ENCODE measurements around the gene PRDM2.

The PRDM2 gene

DNA sequence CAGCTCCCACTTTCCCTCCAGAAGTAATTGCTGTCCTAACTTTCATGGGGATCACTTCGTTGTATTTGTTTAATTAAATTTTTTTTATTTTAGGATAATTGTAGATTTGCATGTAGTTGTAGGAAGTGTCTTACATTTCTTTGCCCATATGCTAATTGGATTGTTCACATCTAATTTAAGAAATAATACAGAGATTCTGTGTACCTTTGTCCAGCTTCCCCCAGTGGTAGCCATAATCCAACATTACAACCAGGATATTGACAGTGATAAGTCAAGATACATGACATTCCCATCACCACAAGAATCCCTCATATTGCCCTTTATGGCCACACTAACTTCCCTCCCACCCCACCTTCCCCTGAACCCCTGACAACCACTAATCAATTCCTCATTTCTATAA is 136.6 kb downstream of the PRDM2 start:
- no peak overlapping the region for H2AK5ac ChIP-seq (ENCODE audit: low read length)
- H2BK120ac ChIP-seq (ENCODE audit: insufficient read depth, low read length, poor library complexity): no peak overlapping the region
- no peaks in the 10 kb centered on the region for H3K4me1 ChIP-seq (ENCODE audit: control insufficient read depth in 1 of 2, insufficient read depth in 2 of 2, low read length in 2 of 2)
- H3K27me3 ChIP-seq (ENCODE audit: insufficient read depth, low read length): no peaks in the 10 kb centered on the region
- H3K14ac ChIP-seq (ENCODE audit: low read length): no peak overlapping the region
- H3K4me3 ChIP-seq (ENCODE audit: low read depth, low read length): no peak overlapping the region
- H4K8ac ChIP-seq (ENCODE audit: low read depth, low read length): no peak overlapping the region
- DNase-seq: no peak
- no peak overlapping the region for H3K4me2 ChIP-seq (ENCODE audit: low read length)
- H4K12ac ChIP-seq (ENCODE audit: low read depth, low read length): no peak overlapping the region
- H3K36me3 ChIP-seq (ENCODE audit: control insufficient read depth in 1 of 2, insufficient read depth in 2 of 2, low read length in 2 of 2): no peaks in the 10 kb centered on the region
- H3K18ac ChIP-seq (ENCODE audit: low read length): no peak overlapping the region
- H3K27ac ChIP-seq (ENCODE audit: low read depth, low read length): no peak overlapping the region
- H3K79me2 ChIP-seq (ENCODE audit: control insufficient read depth, insufficient read depth, low read length, poor library complexity): no peaks in the 10 kb centered on the region
- H2AFZ ChIP-seq (ENCODE audit: insufficient read depth, low read length, poor library complexity): no peak overlapping the region
- no peak overlapping the region for H3K9ac ChIP-seq (ENCODE audit: low read length)
- H3K23ac ChIP-seq (ENCODE audit: low read length): no peak overlapping the region
- H3K4ac ChIP-seq (ENCODE audit: low read depth, low read length): no peak overlapping the region
- no peak overlapping the region for H4K91ac ChIP-seq (ENCODE audit: low read depth, low read length)
- H2BK5ac ChIP-seq (ENCODE audit: low read depth, low read length, poor library complexity): no peak overlapping the region
- peaks cover 4% of the 10 kb centered on the region for H3K9me3 ChIP-seq (ENCODE audit: insufficient read depth, low read depth, low read length)
- WGBS (ENCODE audit: extremely low coverage, insufficient coverage, insufficient read length): no CpG with 5 or more reads among the region's 1 CpG
- H2BK12ac ChIP-seq (ENCODE audit: low read length): no peak overlapping the region
- H3K79me1 ChIP-seq (ENCODE audit: low read length): no peaks in the 10 kb centered on the region

GRCh38 chr1:13838236-13838635 is 138.2 kb downstream of the PRDM2 start:
- Histone ChIP-seq H3K27me3 (ENCODE audit: insufficient read depth, low read length) (no peaks in the 10 kb centered on the region), H2AFZ (ENCODE audit: insufficient read depth, low read length, poor library complexity) (no peak overlapping the region), H3K9me3 (ENCODE audit: insufficient read depth, low read depth, low read length) (no peaks in the 10 kb centered on the region), H3K18ac (ENCODE audit: low read length) (no peak overlapping the region), H3K23ac (ENCODE audit: low read length) (no peak overlapping the region), H3K14ac (ENCODE audit: low read length) (no peak overlapping the region), H2BK5ac (ENCODE audit: low read depth, low read length, poor library complexity) (no peak overlapping the region), H3K36me3 (ENCODE audit: control insufficient read depth in 1 of 2, insufficient read depth in 2 of 2, low read length in 2 of 2) (no peaks in the 10 kb centered on the region), H2AK5ac (ENCODE audit: low read length) (no peak overlapping the region), H4K12ac (ENCODE audit: low read depth, low read length) (no peak overlapping the region), H4K91ac (ENCODE audit: low read depth, low read length) (no peak overlapping the region), H3K79me2 (ENCODE audit: control insufficient read depth, insufficient read depth, low read length, poor library complexity) (no peaks in the 10 kb centered on the region), H2BK12ac (ENCODE audit: low read length) (no peak overlapping the region), H3K4ac (ENCODE audit: low read depth, low read length) (no peak overlapping the region), H3K9ac (ENCODE audit: low read length) (no peak overlapping the region), H4K8ac (ENCODE audit: low read depth, low read length) (no peak overlapping the region), H3K79me1 (ENCODE audit: low read length) (no peaks in the 10 kb centered on the region), H3K4me1 (ENCODE audit: control insufficient read depth in 1 of 2, insufficient read depth in 2 of 2, low read length in 2 of 2) (no peaks in the 10 kb centered on the region), H3K4me2 (ENCODE audit: low read length) (no peak overlapping the region), H2BK120ac (ENCODE audit: insufficient read depth, low read length, poor library complexity) (no peak overlapping the region), H3K27ac (ENCODE audit: low read depth, low read length) (no peak overlapping the region), H3K4me3 (ENCODE audit: low read depth, low read length) (no peak overlapping the region)
- DNase-seq: no peak
- no CpG with 5 or more reads among the region's 1 CpG for WGBS (ENCODE audit: extremely low coverage, insufficient coverage, insufficient read length)

DNA sequence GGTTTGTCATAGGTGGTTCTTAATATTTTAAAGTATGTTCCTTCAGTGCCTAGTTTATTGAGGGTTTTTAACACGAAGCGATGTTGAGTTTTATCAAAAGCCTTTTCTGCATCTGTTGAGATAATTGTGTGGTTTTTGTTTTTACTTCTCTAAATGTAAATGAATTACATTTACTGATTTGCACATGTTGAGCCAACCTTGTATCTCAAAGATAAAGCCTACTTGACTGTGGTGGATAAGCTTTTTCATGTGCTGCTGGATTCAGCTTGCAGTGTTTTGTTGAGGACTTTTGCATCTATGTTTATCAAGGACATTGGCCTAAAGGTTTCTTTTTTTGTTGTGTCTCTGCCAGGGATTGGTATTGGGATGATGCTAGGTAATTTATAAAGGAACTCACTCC is 142.5 kb downstream of the PRDM2 start:
- H4K91ac ChIP-seq (ENCODE audit: low read depth, low read length): no peak overlapping the region
- no peaks in the 10 kb centered on the region for H3K79me1 ChIP-seq (ENCODE audit: low read length)
- H2AFZ ChIP-seq (ENCODE audit: insufficient read depth, low read length, poor library complexity): no peak overlapping the region
- no peak overlapping the region for H2BK12ac ChIP-seq (ENCODE audit: low read length)
- WGBS (ENCODE audit: extremely low coverage, insufficient coverage, insufficient read length): no CpG with 5 or more reads among the region's 2 CpGs
- H3K18ac ChIP-seq (ENCODE audit: low read length): no peak overlapping the region
- no peak overlapping the region for H3K4me3 ChIP-seq (ENCODE audit: low read depth, low read length)
- no peak overlapping the region for H3K4me2 ChIP-seq (ENCODE audit: low read length)
- no peak overlapping the region for H2AK5ac ChIP-seq (ENCODE audit: low read length)
- H3K27me3 ChIP-seq (ENCODE audit: insufficient read depth, low read length): no peaks in the 10 kb centered on the region
- H3K79me2 ChIP-seq (ENCODE audit: control insufficient read depth, insufficient read depth, low read length, poor library complexity): no peaks in the 10 kb centered on the region
- no peak overlapping the region for H3K27ac ChIP-seq (ENCODE audit: low read depth, low read length)
- no peak overlapping the region for H2BK120ac ChIP-seq (ENCODE audit: insufficient read depth, low read length, poor library complexity)
- H4K8ac ChIP-seq (ENCODE audit: low read depth, low read length): no peak overlapping the region
- no peak for DNase-seq
- no peaks in the 10 kb centered on the region for H3K9me3 ChIP-seq (ENCODE audit: insufficient read depth, low read depth, low read length)
- H3K23ac ChIP-seq (ENCODE audit: low read length): no peak overlapping the region
- no peak overlapping the region for H3K9ac ChIP-seq (ENCODE audit: low read length)
- no peak overlapping the region for H3K14ac ChIP-seq (ENCODE audit: low read length)
- H4K12ac ChIP-seq (ENCODE audit: low read depth, low read length): no peak overlapping the region
- H3K4me1 ChIP-seq (ENCODE audit: control insufficient read depth in 1 of 2, insufficient read depth in 2 of 2, low read length in 2 of 2): no peaks in the 10 kb centered on the region
- no peaks in the 10 kb centered on the region for H3K36me3 ChIP-seq (ENCODE audit: control insufficient read depth in 1 of 2, insufficient read depth in 2 of 2, low read length in 2 of 2)
- no peak overlapping the region for H3K4ac ChIP-seq (ENCODE audit: low read depth, low read length)
- no peak overlapping the region for H2BK5ac ChIP-seq (ENCODE audit: low read depth, low read length, poor library complexity)

DNA sequence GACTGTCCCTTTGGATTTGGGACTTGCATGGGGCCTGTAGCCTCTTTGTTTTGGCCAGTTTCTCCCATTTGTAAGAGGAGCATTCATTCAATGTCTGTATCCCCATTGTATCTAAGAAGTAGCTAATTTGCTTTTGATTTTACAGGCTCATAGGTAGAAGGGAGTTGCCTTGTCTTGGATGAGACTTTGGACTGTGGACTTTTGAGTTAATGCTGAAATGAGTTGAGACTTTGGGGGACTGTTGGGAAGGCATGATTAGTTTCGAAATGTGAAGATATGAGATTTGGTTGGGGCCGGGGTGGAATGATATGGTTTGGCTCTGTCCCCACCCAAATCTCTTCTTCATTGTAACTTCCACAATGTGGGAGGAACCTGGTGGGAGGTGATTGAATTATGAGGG is 151.7 kb downstream of the PRDM2 start:
- Histone ChIP-seq H2BK120ac (ENCODE audit: insufficient read depth, low read length, poor library complexity) (no peak overlapping the region), H3K27me3 (ENCODE audit: insufficient read depth, low read length) (no peaks in the 10 kb centered on the region), H2BK12ac (ENCODE audit: low read length) (no peak overlapping the region), H3K9ac (ENCODE audit: low read length) (no peak overlapping the region), H3K36me3 (ENCODE audit: control insufficient read depth in 1 of 2, insufficient read depth in 2 of 2, low read length in 2 of 2) (no peaks in the 10 kb centered on the region), H2AFZ (ENCODE audit: insufficient read depth, low read length, poor library complexity) (no peak overlapping the region), H2AK5ac (ENCODE audit: low read length) (no peak overlapping the region), H3K14ac (ENCODE audit: low read length) (no peak overlapping the region), H3K79me1 (ENCODE audit: low read length) (no peaks in the 10 kb centered on the region), H4K8ac (ENCODE audit: low read depth, low read length) (no peak overlapping the region), H3K79me2 (ENCODE audit: control insufficient read depth, insufficient read depth, low read length, poor library complexity) (no peaks in the 10 kb centered on the region), H4K12ac (ENCODE audit: low read depth, low read length) (no peak overlapping the region), H3K9me3 (ENCODE audit: insufficient read depth, low read depth, low read length) (peaks cover 12% of the 10 kb centered on the region), H3K4me3 (ENCODE audit: low read depth, low read length) (no peak overlapping the region), H3K18ac (ENCODE audit: low read length) (no peak overlapping the region), H3K23ac (ENCODE audit: low read length) (no peak overlapping the region), H3K4me2 (ENCODE audit: low read length) (no peak overlapping the region), H4K91ac (ENCODE audit: low read depth, low read length) (no peak overlapping the region), H2BK5ac (ENCODE audit: low read depth, low read length, poor library complexity) (no peak overlapping the region), H3K4me1 (ENCODE audit: control insufficient read depth in 1 of 2, insufficient read depth in 2 of 2, low read length in 2 of 2) (no peaks in the 10 kb centered on the region), H3K4ac (ENCODE audit: low read depth, low read length) (no peak overlapping the region), H3K27ac (ENCODE audit: low read depth, low read length) (no peak overlapping the region)
- DNase-seq: no peak
- WGBS (ENCODE audit: extremely low coverage, insufficient coverage, insufficient read length): 80% methylated on average over 2 of the region's 2 CpGs
